ENCODE measurements around the gene KANK2.

The KANK2 gene

DNA sequence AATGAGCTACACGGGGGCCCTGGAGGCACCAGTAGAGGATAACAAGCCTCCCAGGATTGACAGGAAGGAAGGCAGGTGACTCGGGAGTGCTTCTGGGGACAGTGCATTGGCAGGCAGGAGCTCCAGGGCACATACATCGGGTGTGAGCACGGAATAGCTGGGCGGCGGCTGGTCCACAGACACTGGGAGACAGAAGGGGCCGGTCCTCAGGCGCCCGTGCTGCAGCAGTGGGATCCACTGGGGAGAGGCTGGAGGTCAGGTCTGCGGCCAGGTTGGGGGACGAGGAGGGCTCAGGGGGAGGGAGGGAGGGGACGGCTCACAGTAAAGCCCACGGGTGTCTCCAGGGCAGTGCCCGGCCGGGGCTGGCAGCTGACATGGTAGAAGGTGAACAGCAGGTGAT lies 40.0 kb upstream of the KANK2 start:
- H3K4me3 ChIP-seq (ENCODE audit: low read depth, low read length): no peak overlapping the region
- H3K27me3 ChIP-seq (ENCODE audit: control insufficient read depth, insufficient read depth, low read length): no peaks in the 10 kb centered on the region
- no peaks in the 10 kb centered on the region for H3K4me1 ChIP-seq (ENCODE audit: control insufficient read depth, insufficient read depth, low read length)
- peaks cover 34% of the 10 kb centered on the region for H3K36me3 ChIP-seq (ENCODE audit: control insufficient read depth, insufficient read depth, low read length)
- H3K9me3 ChIP-seq (ENCODE audit: control insufficient read depth, insufficient read depth, low read length): no peaks in the 10 kb centered on the region
- H3K9ac ChIP-seq (ENCODE audit: low read depth, low read length): no peak overlapping the region

DNA sequence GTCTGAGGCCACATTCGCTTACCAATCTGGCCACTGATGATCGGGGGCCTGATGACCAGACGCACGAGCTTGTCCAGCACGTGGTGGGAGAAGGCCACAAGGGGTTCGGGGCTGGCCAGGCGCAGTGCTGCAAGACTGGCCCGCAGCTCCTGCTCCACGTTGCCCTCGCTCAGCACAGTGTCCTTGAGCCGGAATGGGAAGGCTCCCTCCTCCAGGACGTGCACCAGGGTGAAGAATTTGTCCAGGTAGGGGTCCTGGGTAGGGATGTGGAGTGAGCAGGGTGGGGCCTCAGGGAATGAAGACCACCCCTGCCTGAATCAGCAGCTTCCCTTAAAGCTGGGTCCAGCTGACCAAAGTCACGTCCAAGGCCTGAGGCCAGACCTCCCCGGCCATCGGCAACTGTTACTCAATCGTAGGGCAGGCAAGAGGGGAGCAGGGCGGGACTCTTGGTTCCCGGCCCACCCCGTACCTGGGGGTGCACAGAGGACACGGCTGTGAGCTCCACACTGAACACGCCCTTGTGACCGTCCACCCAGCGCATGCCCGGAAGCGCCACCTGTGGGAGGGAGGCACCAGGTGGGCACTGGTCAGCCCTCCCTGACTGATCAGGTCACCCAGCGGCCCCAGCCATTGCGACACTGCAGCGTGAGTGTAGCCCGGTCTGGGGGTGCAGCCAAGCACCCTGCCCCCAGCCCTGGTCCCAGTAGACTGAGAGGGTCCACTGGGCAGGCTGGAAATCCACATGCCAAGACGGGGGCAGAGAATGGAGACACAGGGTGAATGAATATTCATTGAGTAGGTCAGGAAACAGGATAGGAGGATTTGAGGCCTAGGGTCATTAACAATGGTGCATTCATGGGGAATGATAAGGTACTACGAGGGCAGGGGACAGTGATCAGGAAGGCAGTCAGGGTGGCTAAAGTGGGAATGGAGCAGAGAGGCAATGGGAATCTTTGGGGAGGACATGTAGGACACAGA lies 39.3 kb upstream of the KANK2 start:
- H3K9ac ChIP-seq (ENCODE audit: low read depth, low read length): no peak overlapping the region
- no peaks in the 10 kb centered on the region for H3K9me3 ChIP-seq (ENCODE audit: control insufficient read depth, insufficient read depth, low read length)
- H3K4me1 ChIP-seq (ENCODE audit: control insufficient read depth, insufficient read depth, low read length): no peaks in the 10 kb centered on the region
- H3K36me3 ChIP-seq (ENCODE audit: control insufficient read depth, insufficient read depth, low read length): peaks cover 30% of the 10 kb centered on the region
- H3K4me3 ChIP-seq (ENCODE audit: low read depth, low read length): no peak overlapping the region
- no peaks in the 10 kb centered on the region for H3K27me3 ChIP-seq (ENCODE audit: control insufficient read depth, insufficient read depth, low read length)

DNA sequence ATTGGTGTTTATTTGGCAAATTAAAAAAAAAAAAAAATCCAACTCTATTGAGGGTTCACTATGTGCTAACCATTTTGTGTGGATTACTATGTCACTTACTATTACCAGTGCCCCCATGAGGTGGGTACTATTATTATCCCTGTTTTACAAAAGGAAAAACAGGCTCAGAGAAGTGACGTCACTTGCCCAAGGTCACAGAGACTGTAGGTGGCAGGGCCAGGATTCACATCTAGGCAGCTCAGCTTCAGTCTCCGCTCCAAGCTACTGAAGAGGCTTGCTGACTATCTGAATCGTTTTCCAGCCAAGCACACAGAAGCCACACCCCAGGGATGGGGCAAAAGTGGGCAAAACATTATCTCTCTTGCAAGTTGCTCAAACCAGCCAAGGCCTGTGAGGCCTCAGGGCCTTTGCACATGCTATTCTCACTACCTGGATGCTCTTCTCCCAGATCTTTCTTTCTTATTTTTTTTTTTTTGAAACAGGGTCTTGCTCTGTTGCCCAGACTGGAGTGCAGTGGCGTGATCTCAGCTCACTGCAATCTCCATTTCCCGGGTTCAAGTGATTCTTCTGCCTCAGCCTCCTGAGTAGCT lies 37.2 kb upstream of the KANK2 start:
- Histone ChIP-seq H3K9me3 (ENCODE audit: control insufficient read depth, insufficient read depth, low read length) (no peaks in the 10 kb centered on the region), H3K27me3 (ENCODE audit: control insufficient read depth, insufficient read depth, low read length) (no peaks in the 10 kb centered on the region), H3K9ac (ENCODE audit: low read depth, low read length) (no peak overlapping the region), H3K36me3 (ENCODE audit: control insufficient read depth, insufficient read depth, low read length) (peaks cover 25% of the 10 kb centered on the region), H3K4me3 (ENCODE audit: low read depth, low read length) (no peak overlapping the region), H3K4me1 (ENCODE audit: control insufficient read depth, insufficient read depth, low read length) (no peaks in the 10 kb centered on the region)

DNA sequence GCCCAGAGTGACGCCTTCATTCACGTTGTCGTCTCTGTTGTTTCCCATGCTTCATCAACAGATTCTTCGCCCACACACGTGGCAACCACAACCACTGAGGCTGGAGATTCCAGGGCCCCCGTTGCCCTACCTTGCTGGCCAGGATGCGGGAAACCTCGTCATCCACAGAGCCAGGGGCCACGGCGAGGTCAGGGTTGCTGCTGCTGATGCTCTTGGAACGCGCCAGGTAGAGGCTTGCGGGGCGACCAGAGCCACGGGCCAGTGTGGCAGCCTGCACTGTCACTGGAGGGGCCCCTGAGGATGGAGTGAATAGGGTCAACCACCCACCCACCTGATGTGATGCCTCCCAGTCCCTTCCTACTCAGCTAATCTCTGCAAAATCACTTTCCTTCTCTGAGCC lies 35.7 kb upstream of the KANK2 start:
- no peaks in the 10 kb centered on the region for H3K27me3 ChIP-seq (ENCODE audit: control insufficient read depth, insufficient read depth, low read length)
- peaks cover 20% of the 10 kb centered on the region for H3K36me3 ChIP-seq (ENCODE audit: control insufficient read depth, insufficient read depth, low read length)
- no peaks in the 10 kb centered on the region for H3K9me3 ChIP-seq (ENCODE audit: control insufficient read depth, insufficient read depth, low read length)
- no peaks in the 10 kb centered on the region for H3K4me1 ChIP-seq (ENCODE audit: control insufficient read depth, insufficient read depth, low read length)
- no peak overlapping the region for H3K9ac ChIP-seq (ENCODE audit: low read depth, low read length)
- no peak overlapping the region for H3K4me3 ChIP-seq (ENCODE audit: low read depth, low read length)

DNA sequence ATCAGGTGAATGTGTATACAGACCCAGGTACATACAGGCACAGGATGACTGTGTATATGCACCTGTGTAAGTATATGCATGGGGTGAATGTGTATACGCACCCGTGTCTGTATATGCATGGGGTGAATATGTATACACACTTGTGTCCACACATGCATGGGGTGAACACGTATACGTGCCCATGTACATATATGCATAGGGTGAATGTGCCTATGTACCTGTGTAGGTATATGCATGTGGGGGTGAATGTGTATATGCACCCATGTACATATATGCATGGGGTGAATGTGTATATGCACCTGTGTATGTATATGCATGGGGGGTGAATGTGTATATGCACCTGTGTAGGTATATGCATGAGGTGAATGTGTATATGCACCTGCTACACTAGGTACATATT lies 35.2 kb upstream of the KANK2 start:
- no peak overlapping the region for H3K4me3 ChIP-seq (ENCODE audit: low read depth, low read length)
- no peak overlapping the region for H3K9ac ChIP-seq (ENCODE audit: low read depth, low read length)
- no peaks in the 10 kb centered on the region for H3K9me3 ChIP-seq (ENCODE audit: control insufficient read depth, insufficient read depth, low read length)
- H3K4me1 ChIP-seq (ENCODE audit: control insufficient read depth, insufficient read depth, low read length): no peaks in the 10 kb centered on the region
- no peaks in the 10 kb centered on the region for H3K27me3 ChIP-seq (ENCODE audit: control insufficient read depth, insufficient read depth, low read length)
- H3K36me3 ChIP-seq (ENCODE audit: control insufficient read depth, insufficient read depth, low read length): peaks cover 20% of the 10 kb centered on the region

DNA sequence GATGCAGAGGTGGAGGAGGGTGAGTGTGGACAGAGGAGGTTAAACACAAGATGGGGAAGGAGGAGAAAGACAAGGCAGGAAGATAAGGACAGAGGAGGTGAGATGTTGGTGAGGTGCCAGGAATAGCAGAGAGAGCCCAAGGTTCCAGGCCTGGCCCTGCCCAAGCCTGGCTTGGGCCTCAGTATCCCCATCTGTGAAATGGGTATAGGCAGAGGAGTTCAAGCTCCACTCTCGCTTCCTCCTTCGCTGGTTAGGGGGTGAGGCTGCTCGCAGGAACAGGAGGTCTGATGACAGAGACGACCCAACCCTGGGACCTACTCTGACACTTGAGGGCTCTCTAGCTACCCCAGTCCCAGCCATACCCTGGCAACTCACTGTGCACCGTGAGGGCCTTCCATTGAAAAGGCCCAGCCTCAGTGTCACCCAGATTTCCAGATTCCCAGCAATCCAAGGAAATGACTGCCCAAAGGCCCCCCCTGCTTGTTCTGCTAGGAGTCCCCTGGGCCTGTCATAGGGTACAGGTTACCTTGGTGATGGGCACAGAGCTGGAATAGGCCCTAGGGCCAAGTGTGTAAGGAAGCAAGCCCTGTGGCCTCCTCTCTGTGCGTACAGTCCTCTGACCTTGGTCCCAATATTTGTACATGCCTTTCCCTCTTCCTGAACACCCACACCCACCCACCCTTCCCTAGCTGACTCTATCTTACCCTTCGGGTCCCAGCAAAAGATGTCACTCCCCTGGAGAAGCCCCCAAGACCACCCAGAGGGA lies 33.5 kb upstream of the KANK2 start:
- Histone ChIP-seq H3K9me3 (ENCODE audit: control insufficient read depth, insufficient read depth, low read length) (no peaks in the 10 kb centered on the region), H3K36me3 (ENCODE audit: control insufficient read depth, insufficient read depth, low read length) (peaks cover 16% of the 10 kb centered on the region), H3K9ac (ENCODE audit: low read depth, low read length) (no peak overlapping the region)

DNA sequence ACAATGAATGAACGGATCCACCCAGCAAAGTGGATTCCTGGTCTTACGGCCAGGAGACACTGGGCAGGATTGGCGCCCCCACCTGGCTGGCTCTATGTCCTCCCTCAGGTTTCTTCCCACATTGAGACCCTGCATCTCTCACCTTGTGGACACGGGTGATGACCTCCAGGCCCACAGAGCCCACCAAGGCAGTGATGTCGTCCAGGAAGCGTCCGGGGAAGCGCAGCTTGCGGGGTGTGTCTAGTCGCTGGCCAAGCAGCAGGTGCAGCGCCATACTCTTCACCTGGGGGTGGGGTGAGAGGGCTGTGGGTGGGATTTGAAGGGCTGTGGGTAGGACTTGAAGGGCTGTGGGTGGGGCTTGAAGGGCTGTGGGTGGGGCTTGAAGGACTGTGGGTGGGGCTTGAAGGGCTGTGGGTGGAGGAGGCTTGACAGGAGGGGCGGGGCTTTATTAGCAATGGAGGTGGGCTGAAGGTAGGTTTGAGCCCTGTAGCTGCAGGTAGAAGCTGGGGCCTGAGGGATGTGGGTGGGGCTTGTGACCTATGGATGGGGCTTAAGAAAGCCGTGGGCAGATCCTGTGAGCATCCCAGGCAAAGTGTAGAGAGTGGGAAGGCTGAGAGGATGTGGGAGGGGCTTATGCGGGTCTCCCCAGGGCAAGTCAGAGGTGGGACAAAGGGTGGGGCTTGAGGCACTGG lies 30.0 kb upstream of the KANK2 start:
- Histone ChIP-seq H3K4me3 (ENCODE audit: low read depth, low read length) (no peak overlapping the region), H3K36me3 (ENCODE audit: control insufficient read depth, insufficient read depth, low read length) (peaks cover 15% of the 10 kb centered on the region), H3K27me3 (ENCODE audit: control insufficient read depth, insufficient read depth, low read length) (no peaks in the 10 kb centered on the region), H3K9me3 (ENCODE audit: control insufficient read depth, insufficient read depth, low read length) (no peaks in the 10 kb centered on the region), H3K9ac (ENCODE audit: low read depth, low read length) (no peak overlapping the region), H3K4me1 (ENCODE audit: control insufficient read depth, insufficient read depth, low read length) (no peaks in the 10 kb centered on the region)

More for the DNA sequence above, 33.5 kb upstream of the KANK2 start:
- Histone ChIP-seq H3K4me3 (ENCODE audit: low read depth, low read length) (no peak overlapping the region), H3K4me1 (ENCODE audit: control insufficient read depth, insufficient read depth, low read length) (no peaks in the 10 kb centered on the region), H3K27me3 (ENCODE audit: control insufficient read depth, insufficient read depth, low read length) (no peaks in the 10 kb centered on the region)

DNA sequence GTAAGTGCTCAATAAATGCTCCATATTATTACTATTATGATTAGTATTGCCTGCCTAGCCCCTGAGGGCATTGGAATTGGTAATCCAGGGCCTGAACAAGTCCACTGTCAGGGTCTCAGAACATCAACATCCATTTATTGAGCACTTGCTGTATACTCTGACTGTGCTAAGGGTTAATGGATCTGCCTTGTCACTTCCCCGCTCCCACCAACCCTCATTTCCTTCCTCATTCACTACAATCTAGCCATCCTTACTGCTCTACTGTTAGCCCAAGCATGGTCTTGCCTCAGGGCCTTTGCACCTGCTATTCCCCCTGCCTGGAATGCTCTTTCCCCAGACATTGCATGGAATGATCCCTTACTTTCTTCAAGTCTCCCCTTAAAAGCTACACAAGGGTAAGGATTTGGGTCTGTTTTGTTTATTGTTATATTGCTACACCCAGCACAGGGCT lies 29.4 kb upstream of the KANK2 start:
- no peaks in the 10 kb centered on the region for H3K9me3 ChIP-seq (ENCODE audit: control insufficient read depth, insufficient read depth, low read length)
- no peak overlapping the region for H3K9ac ChIP-seq (ENCODE audit: low read depth, low read length)
- H3K27me3 ChIP-seq (ENCODE audit: control insufficient read depth, insufficient read depth, low read length): no peaks in the 10 kb centered on the region
- no peak overlapping the region for H3K4me3 ChIP-seq (ENCODE audit: low read depth, low read length)
- H3K36me3 ChIP-seq (ENCODE audit: control insufficient read depth, insufficient read depth, low read length): peaks cover 18% of the 10 kb centered on the region
- no peaks in the 10 kb centered on the region for H3K4me1 ChIP-seq (ENCODE audit: control insufficient read depth, insufficient read depth, low read length)

DNA sequence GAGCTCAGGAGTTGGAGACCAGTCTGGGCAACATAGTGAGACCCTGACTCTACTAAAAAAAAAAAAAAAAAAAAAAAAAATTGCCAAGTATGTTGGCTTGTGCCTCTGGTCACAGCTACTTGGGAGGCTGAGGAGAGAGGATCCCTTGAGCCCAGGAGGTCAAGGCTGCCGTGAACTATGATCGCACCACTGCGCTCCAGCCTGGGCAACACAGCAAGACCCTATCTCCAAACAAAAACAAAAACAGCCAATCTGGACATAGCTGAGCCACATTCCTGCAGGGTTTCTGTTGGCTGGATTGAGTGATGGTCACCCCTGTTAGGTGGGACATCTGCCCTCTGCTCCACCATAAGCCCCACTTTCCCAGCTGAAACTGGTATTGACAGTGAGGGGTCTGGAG lies 28.5 kb upstream of the KANK2 start:
- no peaks in the 10 kb centered on the region for H3K9me3 ChIP-seq (ENCODE audit: control insufficient read depth, insufficient read depth, low read length)
- H3K36me3 ChIP-seq (ENCODE audit: control insufficient read depth, insufficient read depth, low read length): peaks cover 22% of the 10 kb centered on the region
- no peaks in the 10 kb centered on the region for H3K27me3 ChIP-seq (ENCODE audit: control insufficient read depth, insufficient read depth, low read length)
- H3K4me1 ChIP-seq (ENCODE audit: control insufficient read depth, insufficient read depth, low read length): no peaks in the 10 kb centered on the region
- H3K9ac ChIP-seq (ENCODE audit: low read depth, low read length): no peak overlapping the region
- H3K4me3 ChIP-seq (ENCODE audit: low read depth, low read length): no peak overlapping the region

DNA sequence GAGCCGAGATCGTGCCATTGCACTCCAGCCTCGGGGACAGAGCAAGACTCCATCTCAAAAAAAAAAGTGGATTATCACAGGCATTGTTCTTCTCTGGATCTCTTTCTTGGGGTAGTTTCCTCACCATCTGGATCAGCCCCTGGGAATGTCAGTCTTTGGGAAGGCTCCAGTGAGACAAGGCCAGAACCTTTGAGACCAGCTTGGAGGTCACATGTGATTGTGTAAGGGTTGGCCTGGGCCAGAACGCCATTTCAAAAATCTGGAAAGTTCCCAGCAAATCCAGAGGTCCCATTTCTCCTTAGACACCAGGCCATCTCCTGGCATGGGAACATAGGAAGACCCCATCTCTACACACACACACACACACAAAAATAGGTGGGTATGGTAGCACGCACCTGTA lies 27.8 kb upstream of the KANK2 start:
- H3K4me3 ChIP-seq (ENCODE audit: low read depth, low read length): no peak overlapping the region
- no peaks in the 10 kb centered on the region for H3K27me3 ChIP-seq (ENCODE audit: control insufficient read depth, insufficient read depth, low read length)
- no peaks in the 10 kb centered on the region for H3K9me3 ChIP-seq (ENCODE audit: control insufficient read depth, insufficient read depth, low read length)
- H3K4me1 ChIP-seq (ENCODE audit: control insufficient read depth, insufficient read depth, low read length): no peaks in the 10 kb centered on the region
- no peak overlapping the region for H3K9ac ChIP-seq (ENCODE audit: low read depth, low read length)
- H3K36me3 ChIP-seq (ENCODE audit: control insufficient read depth, insufficient read depth, low read length): peaks cover 22% of the 10 kb centered on the region

DNA sequence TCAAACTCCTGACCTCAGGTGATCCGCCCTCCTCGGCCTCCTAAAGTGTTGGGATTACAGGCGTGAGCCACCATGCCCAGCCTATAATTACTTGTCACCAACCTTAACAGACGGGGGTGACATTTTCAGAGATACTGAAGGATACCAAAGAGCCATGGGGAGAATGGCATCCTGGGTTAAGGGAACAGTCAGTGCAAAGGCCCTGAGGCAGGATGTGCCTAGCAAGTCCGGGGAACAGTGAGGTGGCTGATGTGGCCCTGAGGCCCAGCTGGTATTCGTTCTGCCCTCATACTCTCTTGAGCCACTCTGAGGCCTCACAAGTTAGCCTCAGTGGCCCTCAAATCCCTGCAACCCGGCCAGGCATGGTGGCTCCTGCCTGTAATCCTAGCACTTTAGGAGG lies 27.1 kb upstream of the KANK2 start:
- no peak overlapping the region for H3K4me3 ChIP-seq (ENCODE audit: low read depth, low read length)
- no peaks in the 10 kb centered on the region for H3K9me3 ChIP-seq (ENCODE audit: control insufficient read depth, insufficient read depth, low read length)
- H3K27me3 ChIP-seq (ENCODE audit: control insufficient read depth, insufficient read depth, low read length): no peaks in the 10 kb centered on the region
- no peak overlapping the region for H3K9ac ChIP-seq (ENCODE audit: low read depth, low read length)
- H3K4me1 ChIP-seq (ENCODE audit: control insufficient read depth, insufficient read depth, low read length): no peaks in the 10 kb centered on the region
- peaks cover 22% of the 10 kb centered on the region for H3K36me3 ChIP-seq (ENCODE audit: control insufficient read depth, insufficient read depth, low read length)

All from iPS-15b (cell line).